ENCODE measurements around the gene MYO18A. TPM values are rescaled to one million over a fixed set of nuclear protein-coding genes. Genes with fewer than 3 reads are reported as not detected.

The MYO18A gene
- total RNA-seq, 5 donors from 2014 or later (not counting 1 experiment from before 2014, with no cell fraction given): 119 to 151 (median 145) TPM

DNA sequence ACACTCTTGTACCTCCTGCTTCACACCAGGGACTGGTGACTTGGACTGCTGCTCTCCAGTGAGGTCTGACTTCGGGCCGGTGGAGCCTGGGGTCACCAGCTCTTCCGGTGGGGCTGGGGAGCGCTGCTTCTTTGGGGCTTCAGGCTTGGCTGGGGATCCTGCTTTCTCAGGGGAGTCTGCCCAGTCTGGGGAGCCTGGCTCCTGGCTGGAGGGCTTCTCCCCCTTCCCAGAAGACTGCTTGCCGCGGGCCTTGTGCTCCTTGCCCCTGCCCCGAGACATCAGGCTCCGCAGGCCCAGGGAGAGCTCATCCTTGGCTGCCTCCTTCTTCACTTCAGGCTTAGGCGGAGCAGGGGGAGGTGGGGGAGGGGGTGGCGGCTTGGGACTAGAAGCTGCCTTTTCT lies 52.4 kb downstream of the MYO18A start:
- Mint-ChIP-seq H3K36me3 (peaks cover 9% of the 10 kb centered on the region), H3K27me3 (no peaks in the 10 kb centered on the region), H3K4me3 (no peak overlapping the region), H3K9me3 (no peaks in the 10 kb centered on the region), H3K27ac (no peak overlapping the region), H3K4me1 (peaks cover 17 to 27% (median 26%) of the 10 kb centered on the region in 3 donors)
- Histone ChIP-seq H3K9me3 (no peaks in the 10 kb centered on the region), H3K27ac (ENCODE audit: low read length) (no peak overlapping the region), H3K4me3 (ENCODE audit: control insufficient read depth in 1 of 2, extremely low read depth in 1 of 2, low read length in 1 of 2) (no peak overlapping the region), H3K27me3 (replicated peaks in 1 of 2; ENCODE audit: control insufficient read depth in 2 of 2, extremely low read depth in 1 of 2, insufficient read depth in 2 of 2, low read length in 1 of 2) (no peaks in the 10 kb centered on the region), H3K36me3 (ENCODE audit: control insufficient read depth in 2 of 2, extremely low read depth in 1 of 2, insufficient read depth in 1 of 2, low read length in 1 of 2) (peaks cover 11 to 48% of the 10 kb centered on the region in 2 donors), H3K4me1 (ENCODE audit: control insufficient read depth in 1 of 2, extremely low read depth in 1 of 2, insufficient read depth in 2 of 2, low read length in 2 of 2) (peaks cover 0 to 33% of the 10 kb centered on the region in 2 experiments)
- ChIA-PET POLR2A (interaction anchor here in 1 of 2 donors (0.6 kb wide), 1 partner anchor 354 kb away, joined by 6 read pairs; no protein-coding TSS in a partner anchor), CTCF (interaction anchor here (0.5 to 1.5 kb wide), 6 partner anchors 10 to 221 kb away, joined by 3 to 4 read pairs (median 4); no protein-coding TSS in a partner anchor)
- ATAC-seq (replicated peaks in 1 of 4): no peak
- DNase-seq: no peak
- WGBS (ENCODE audit: insufficient coverage): 100% methylated on average over 3 of the region's 10 CpGs

DNA sequence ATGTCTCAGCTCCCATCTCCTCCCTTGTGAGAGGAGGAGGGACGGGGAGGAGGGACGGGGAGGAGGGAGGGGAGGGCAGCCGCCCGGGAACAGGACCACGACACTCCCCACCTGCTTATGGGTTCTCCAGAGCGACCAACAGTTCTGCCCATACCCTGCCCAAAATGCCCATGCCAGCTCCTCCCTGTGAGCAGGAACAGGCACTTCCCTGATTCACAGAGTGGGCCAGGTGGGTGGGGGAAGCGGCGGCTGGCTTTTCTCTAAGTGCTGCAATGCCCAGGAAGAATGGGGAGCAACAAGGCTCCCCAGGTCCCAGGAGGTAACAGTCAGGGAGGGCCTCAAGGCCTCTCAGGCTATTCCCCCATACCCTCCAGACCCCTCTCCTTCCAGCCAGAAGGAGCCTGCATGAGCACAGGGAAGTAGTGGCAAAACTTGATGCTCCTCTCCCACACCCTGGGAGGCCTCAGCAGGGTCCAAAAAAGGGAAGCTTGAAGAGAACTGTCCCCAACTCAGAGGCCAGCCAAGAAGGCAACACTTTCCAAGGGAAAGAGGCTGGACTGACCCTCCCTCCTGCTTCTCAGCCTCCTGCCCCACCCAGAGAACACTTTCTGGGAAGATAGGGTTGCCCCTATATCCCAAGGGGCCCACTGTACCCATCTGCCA lies 53.8 kb downstream of the MYO18A start:
- WGBS (ENCODE audit: insufficient coverage): 100% methylated on average over 2 of the region's 8 CpGs
- Mint-ChIP-seq H3K4me3 (no peak overlapping the region), H3K4me1 (peaks cover 11 to 15% (median 15%) of the 10 kb centered on the region in 3 donors), H3K9me3 (no peaks in the 10 kb centered on the region), H3K27ac (peak overlapping the region in 1 of 2 donors; percentile 39), H3K36me3 (peaks cover 10% of the 10 kb centered on the region), H3K27me3 (no peaks in the 10 kb centered on the region)
- no peak for DNase-seq
- CTCF ChIA-PET: interaction anchor here in 1 of 2 donors (0.7 to 1.3 kb wide), 4 partner anchors 9 to 976 kb away, joined by 3 to 6 read pairs (median 3); no protein-coding TSS in a partner anchor
- H3K4me1 ChIP-seq (ENCODE audit: control insufficient read depth in 1 of 2, extremely low read depth in 1 of 2, insufficient read depth in 2 of 2, low read length in 2 of 2): peaks cover 0 to 19% of the 10 kb centered on the region in 2 experiments
- ATAC-seq (replicated peaks in 1 of 4): no peak
- POLR2A ChIA-PET: no interaction called here
- H3K36me3 ChIP-seq (ENCODE audit: control insufficient read depth in 2 of 2, extremely low read depth in 1 of 2, insufficient read depth in 1 of 2, low read length in 1 of 2): peaks cover 16 to 53% of the 10 kb centered on the region in 2 donors
- no peak overlapping the region for H3K4me3 ChIP-seq (ENCODE audit: control insufficient read depth in 1 of 2, extremely low read depth in 1 of 2, low read length in 1 of 2)
- H3K27ac ChIP-seq (ENCODE audit: low read length): no peak overlapping the region
- H3K27me3 ChIP-seq (replicated peaks in 1 of 2; ENCODE audit: control insufficient read depth in 2 of 2, extremely low read depth in 1 of 2, insufficient read depth in 2 of 2, low read length in 1 of 2): no peaks in the 10 kb centered on the region
- no peaks in the 10 kb centered on the region for H3K9me3 ChIP-seq

DNA sequence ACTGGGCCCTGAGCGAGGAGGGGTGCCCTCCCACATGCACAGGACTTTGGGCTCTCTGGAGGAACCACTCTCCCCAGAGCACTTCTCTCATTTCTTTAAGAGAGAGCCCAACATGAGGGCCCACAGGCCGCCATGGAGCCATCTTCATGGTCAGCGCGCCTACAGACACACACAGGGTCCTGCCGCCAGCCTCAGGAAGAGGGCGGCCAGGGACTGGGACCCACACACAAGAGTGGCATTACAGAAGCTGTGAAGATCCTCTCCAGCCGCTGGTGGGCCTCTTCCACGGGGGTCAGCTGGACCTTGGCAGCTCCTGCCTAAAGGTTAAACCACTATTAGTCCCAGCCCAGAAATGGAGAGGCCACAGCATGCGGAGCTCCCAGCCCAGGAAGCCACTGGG lies 54.5 kb downstream of the MYO18A start:
- CTCF ChIA-PET: interaction anchor here (0.7 to 2.0 kb wide), 6 partner anchors 9 to 976 kb away, joined by 3 to 14 read pairs (median 4); partner anchors contain the start of gene MYO18A (in 1 of the 2)
- Histone ChIP-seq H3K36me3 (ENCODE audit: control insufficient read depth in 2 of 2, extremely low read depth in 1 of 2, insufficient read depth in 1 of 2, low read length in 1 of 2) (peaks cover 21 to 54% of the 10 kb centered on the region in 2 donors), H3K4me3 (ENCODE audit: control insufficient read depth in 1 of 2, extremely low read depth in 1 of 2, low read length in 1 of 2) (no peak overlapping the region), H3K27me3 (replicated peaks in 1 of 2; ENCODE audit: control insufficient read depth in 2 of 2, extremely low read depth in 1 of 2, insufficient read depth in 2 of 2, low read length in 1 of 2) (no peaks in the 10 kb centered on the region), H3K4me1 (ENCODE audit: control insufficient read depth in 1 of 2, extremely low read depth in 1 of 2, insufficient read depth in 2 of 2, low read length in 2 of 2) (peaks cover 0 to 12% of the 10 kb centered on the region in 2 experiments), H3K9me3 (no peaks in the 10 kb centered on the region), H3K27ac (ENCODE audit: low read length) (no peak overlapping the region)
- peaks cover 15% of the 10 kb centered on the region for H3K36me3 Mint-ChIP-seq
- no peak for DNase-seq
- ATAC-seq (replicated peaks in 1 of 4): no peak
- 92% methylated on average over 8 of the region's 9 CpGs for WGBS (ENCODE audit: insufficient coverage)
- H3K4me3 Mint-ChIP-seq: no peak overlapping the region
- peaks cover 7 to 10% (median 9%) of the 10 kb centered on the region in 3 donors for H3K4me1 Mint-ChIP-seq
- POLR2A ChIA-PET: no interaction called here
- no peak overlapping the region for H3K27ac Mint-ChIP-seq
- H3K9me3 Mint-ChIP-seq: no peaks in the 10 kb centered on the region
- H3K27me3 Mint-ChIP-seq: no peaks in the 10 kb centered on the region

DNA sequence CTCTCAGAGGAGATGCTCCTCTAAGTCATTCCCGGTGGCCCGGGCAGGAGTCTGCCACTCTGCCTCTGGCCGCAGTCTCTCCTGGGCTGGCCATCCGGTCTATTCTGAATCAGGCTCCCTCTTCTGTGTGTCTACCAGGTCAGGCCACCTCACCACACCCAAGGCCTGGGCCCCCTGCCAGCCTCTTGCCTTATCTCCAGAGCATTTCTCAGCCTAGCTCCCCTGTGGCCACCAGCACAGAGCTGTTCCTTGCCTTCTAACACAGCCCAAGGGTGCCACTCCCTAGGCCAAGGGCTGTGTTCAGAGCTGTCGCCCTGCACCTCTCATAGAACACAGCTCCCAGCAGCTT lies 55.3 kb downstream of the MYO18A start:
- Mint-ChIP-seq H3K4me3 (no peak overlapping the region), H3K36me3 (peaks cover 15% of the 10 kb centered on the region), H3K27ac (peak overlapping the region in 1 of 2 donors; percentile 61), H3K27me3 (no peaks in the 10 kb centered on the region), H3K9me3 (no peaks in the 10 kb centered on the region), H3K4me1 (peaks cover 5 to 9% (median 9%) of the 10 kb centered on the region in 3 donors)
- H3K27me3 ChIP-seq (replicated peaks in 1 of 2; ENCODE audit: control insufficient read depth in 2 of 2, extremely low read depth in 1 of 2, insufficient read depth in 2 of 2, low read length in 1 of 2): no peaks in the 10 kb centered on the region
- ATAC-seq (replicated peaks in 1 of 4): no peak
- H3K4me3 ChIP-seq (ENCODE audit: control insufficient read depth in 1 of 2, extremely low read depth in 1 of 2, low read length in 1 of 2): no peak overlapping the region
- ChIA-PET POLR2A (no interaction called here), CTCF (interaction anchor here (0.5 to 2.0 kb wide), 14 partner anchors 10 to 412 kb away, joined by 3 to 14 read pairs (median 4); partner anchors contain the start of gene MYO18A (in 1 of the 2))
- 94% methylated on average over 5 of the region's 5 CpGs for WGBS (ENCODE audit: insufficient coverage)
- no peak for DNase-seq
- H3K9me3 ChIP-seq: no peaks in the 10 kb centered on the region
- H3K36me3 ChIP-seq (ENCODE audit: control insufficient read depth in 2 of 2, extremely low read depth in 1 of 2, insufficient read depth in 1 of 2, low read length in 1 of 2): peaks cover 22 to 58% of the 10 kb centered on the region in 2 donors
- H3K27ac ChIP-seq (ENCODE audit: low read length): no peak overlapping the region
- peaks cover 0 to 12% of the 10 kb centered on the region in 2 experiments for H3K4me1 ChIP-seq (ENCODE audit: control insufficient read depth in 1 of 2, extremely low read depth in 1 of 2, insufficient read depth in 2 of 2, low read length in 2 of 2)

DNA sequence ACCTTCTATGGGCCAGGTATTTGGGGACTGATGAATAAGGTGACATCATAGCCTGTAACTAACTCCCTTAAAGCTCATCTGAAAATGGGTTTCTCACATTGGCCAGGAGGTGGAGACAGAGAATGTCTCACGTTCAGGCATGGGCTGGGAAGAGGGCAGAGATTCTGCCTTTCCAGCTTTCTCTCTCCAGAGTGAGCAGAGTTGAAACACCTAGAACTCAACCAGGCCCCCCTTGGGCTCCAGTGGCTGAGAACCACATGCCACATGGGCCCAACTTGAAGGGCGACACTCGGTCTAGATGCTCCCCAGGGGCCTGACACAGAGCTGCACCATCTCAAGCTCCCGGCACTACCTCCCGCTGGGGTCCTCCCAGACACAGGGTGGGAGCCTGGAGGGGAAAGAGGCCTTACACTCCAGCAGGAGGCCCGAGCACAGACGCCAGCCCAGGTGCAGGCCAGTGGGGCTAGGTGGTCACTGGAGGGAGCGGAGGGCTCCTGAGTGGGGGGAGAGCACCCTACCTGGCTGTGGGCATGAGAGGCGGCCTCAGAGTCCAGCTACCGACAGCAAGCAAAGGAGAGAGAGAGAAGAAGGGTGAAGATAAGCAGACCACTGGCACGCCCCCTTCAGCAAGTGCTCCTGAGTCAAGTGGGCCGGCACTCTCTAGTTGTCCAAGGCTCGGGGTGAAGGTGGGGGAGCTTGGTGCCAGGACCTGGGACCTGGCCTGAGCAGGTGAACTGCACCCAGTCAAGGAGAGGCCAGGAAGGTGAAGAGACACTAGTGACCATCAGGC lies 55.9 kb downstream of the MYO18A start:
- Histone ChIP-seq H3K27me3 (replicated peaks in 1 of 2; ENCODE audit: control insufficient read depth in 2 of 2, extremely low read depth in 1 of 2, insufficient read depth in 2 of 2, low read length in 1 of 2) (no peaks in the 10 kb centered on the region), H3K4me1 (ENCODE audit: control insufficient read depth in 1 of 2, extremely low read depth in 1 of 2, insufficient read depth in 2 of 2, low read length in 2 of 2) (peaks cover 0 to 9% of the 10 kb centered on the region in 2 experiments), H3K36me3 (ENCODE audit: control insufficient read depth in 2 of 2, extremely low read depth in 1 of 2, insufficient read depth in 1 of 2, low read length in 1 of 2) (peaks cover 24 to 58% of the 10 kb centered on the region in 2 donors), H3K27ac (ENCODE audit: low read length) (no peak overlapping the region), H3K4me3 (ENCODE audit: control insufficient read depth in 1 of 2, extremely low read depth in 1 of 2, low read length in 1 of 2) (no peak overlapping the region), H3K9me3 (no peaks in the 10 kb centered on the region)
- WGBS (ENCODE audit: insufficient coverage): 95% methylated on average over 10 of the region's 13 CpGs
- Mint-ChIP-seq H3K27me3 (no peaks in the 10 kb centered on the region), H3K27ac (no peak overlapping the region), H3K4me3 (no peak overlapping the region), H3K36me3 (peaks cover 15% of the 10 kb centered on the region), H3K9me3 (no peaks in the 10 kb centered on the region), H3K4me1 (peaks cover 5 to 9% (median 9%) of the 10 kb centered on the region in 3 donors)
- POLR2A ChIA-PET: interaction anchor here (0.6 to 0.7 kb wide), 4 partner anchors 88 to 168 kb away, joined by 3 to 18 read pairs (median 4); no protein-coding TSS in a partner anchor
- peak; percentile 76 to 90 (median 86) for ATAC-seq (replicated peaks in 1 of 4)
- DNase-seq: peak in 14 of 35 experiments; percentile 1 to 71 (median 24)
- CTCF ChIA-PET: interaction anchor here (0.5 to 2.0 kb wide), 25 partner anchors 8 to 412 kb away, joined by 3 to 14 read pairs (median 4); partner anchors contain the start of gene MYO18A (in 2 of the 2)

DNA sequence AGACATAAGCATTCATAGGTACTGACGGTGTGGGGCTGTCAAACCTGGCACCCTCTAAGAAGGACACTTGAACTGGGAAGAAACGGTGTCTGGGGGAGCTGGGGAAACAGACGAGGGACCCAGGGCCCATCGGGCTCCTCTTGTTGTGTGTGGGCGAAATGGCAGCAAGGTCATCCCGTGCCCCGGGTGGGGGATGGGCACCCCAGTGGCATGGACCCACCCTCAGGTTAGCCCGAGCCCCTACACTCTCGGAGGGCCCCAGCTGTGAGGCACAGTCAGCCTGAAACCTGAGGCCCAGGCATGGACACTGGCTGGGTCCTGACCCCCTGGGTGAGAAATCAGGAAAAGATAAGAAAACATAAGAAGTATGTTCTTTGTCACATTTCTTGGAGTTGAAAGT lies 57.1 kb downstream of the MYO18A start:
- H3K36me3 ChIP-seq (ENCODE audit: control insufficient read depth in 2 of 2, extremely low read depth in 1 of 2, insufficient read depth in 1 of 2, low read length in 1 of 2): peaks cover 28 to 59% of the 10 kb centered on the region in 2 donors
- ATAC-seq (replicated peaks in 1 of 4) (no peak), DNase-seq (no peak)
- Mint-ChIP-seq H3K27ac (no peak overlapping the region), H3K4me3 (no peak overlapping the region), H3K4me1 (peaks cover 5 to 9% (median 9%) of the 10 kb centered on the region in 3 donors), H3K27me3 (no peaks in the 10 kb centered on the region), H3K9me3 (no peaks in the 10 kb centered on the region), H3K36me3 (peaks cover 19% of the 10 kb centered on the region)
- peaks cover 0 to 6% of the 10 kb centered on the region in 2 experiments for H3K4me1 ChIP-seq (ENCODE audit: control insufficient read depth in 1 of 2, extremely low read depth in 1 of 2, insufficient read depth in 2 of 2, low read length in 2 of 2)
- H3K27me3 ChIP-seq (replicated peaks in 1 of 2; ENCODE audit: control insufficient read depth in 2 of 2, extremely low read depth in 1 of 2, insufficient read depth in 2 of 2, low read length in 1 of 2): no peaks in the 10 kb centered on the region
- ChIA-PET CTCF (interaction anchor here (0.7 to 1.5 kb wide), 2 partner anchors 24 to 312 kb away, joined by 3 to 6 read pairs; no protein-coding TSS in a partner anchor), POLR2A (no interaction called here)
- WGBS (ENCODE audit: insufficient coverage): 94% methylated on average over 3 of the region's 9 CpGs
- no peaks in the 10 kb centered on the region for H3K9me3 ChIP-seq
- no peak overlapping the region for H3K4me3 ChIP-seq (ENCODE audit: control insufficient read depth in 1 of 2, extremely low read depth in 1 of 2, low read length in 1 of 2)
- H3K27ac ChIP-seq (ENCODE audit: low read length): no peak overlapping the region
